PFSK-1 (cell line): Measurements from ENCODE around the gene RECQL5.

Experiments used
- FOXP2 ChIP-seq: optimal IDR thresholded peaks from 2 replicates; pipeline ENCODE3; 2011; ENCODE audit warnings: borderline replicate concordance, control low read depth, inconsistent platforms; ENCODE audit not compliant: insufficient read depth; ENCODE audit errors: extremely low read length, extremely low read depth
- POLR2AphosphoS5 ChIP-seq: IDR thresholded peaks from 2 replicates; pipeline ENCODE4 v1.6.1; 2012; ENCODE audit warnings: low read depth, mild to moderate bottlenecking, control low read depth, low read length, moderate library complexity
- SIN3A ChIP-seq: IDR thresholded peaks from 2 replicates; pipeline ENCODE4 v1.6.1; 2012; ENCODE audit warnings: mild to moderate bottlenecking, low read length, moderate library complexity, borderline replicate concordance; ENCODE audit not compliant: insufficient read depth
- TAF1 ChIP-seq: IDR thresholded peaks from 2 replicates; pipeline ENCODE4 v1.6.1; 2012; ENCODE audit warnings: low read length, control low read depth, borderline replicate concordance; ENCODE audit not compliant: insufficient read depth
- TF ChIP-seq, protein P1 (sequence below), 2 experiments: IDR thresholded peaks; 2 replicates each; pipeline versions ENCODE4 v1.6.1 to v1.8.0; 2011 to 2012; ENCODE audit warnings: low read depth in 2 of 2, low read length in 2 of 2, control low read depth in 1 of 2, inconsistent platforms in 1 of 2, mild to moderate bottlenecking in 1 of 2, moderate library complexity in 1 of 2; ENCODE audit not compliant: insufficient read depth in 1 of 2

RECQL5 gene

DNA sequence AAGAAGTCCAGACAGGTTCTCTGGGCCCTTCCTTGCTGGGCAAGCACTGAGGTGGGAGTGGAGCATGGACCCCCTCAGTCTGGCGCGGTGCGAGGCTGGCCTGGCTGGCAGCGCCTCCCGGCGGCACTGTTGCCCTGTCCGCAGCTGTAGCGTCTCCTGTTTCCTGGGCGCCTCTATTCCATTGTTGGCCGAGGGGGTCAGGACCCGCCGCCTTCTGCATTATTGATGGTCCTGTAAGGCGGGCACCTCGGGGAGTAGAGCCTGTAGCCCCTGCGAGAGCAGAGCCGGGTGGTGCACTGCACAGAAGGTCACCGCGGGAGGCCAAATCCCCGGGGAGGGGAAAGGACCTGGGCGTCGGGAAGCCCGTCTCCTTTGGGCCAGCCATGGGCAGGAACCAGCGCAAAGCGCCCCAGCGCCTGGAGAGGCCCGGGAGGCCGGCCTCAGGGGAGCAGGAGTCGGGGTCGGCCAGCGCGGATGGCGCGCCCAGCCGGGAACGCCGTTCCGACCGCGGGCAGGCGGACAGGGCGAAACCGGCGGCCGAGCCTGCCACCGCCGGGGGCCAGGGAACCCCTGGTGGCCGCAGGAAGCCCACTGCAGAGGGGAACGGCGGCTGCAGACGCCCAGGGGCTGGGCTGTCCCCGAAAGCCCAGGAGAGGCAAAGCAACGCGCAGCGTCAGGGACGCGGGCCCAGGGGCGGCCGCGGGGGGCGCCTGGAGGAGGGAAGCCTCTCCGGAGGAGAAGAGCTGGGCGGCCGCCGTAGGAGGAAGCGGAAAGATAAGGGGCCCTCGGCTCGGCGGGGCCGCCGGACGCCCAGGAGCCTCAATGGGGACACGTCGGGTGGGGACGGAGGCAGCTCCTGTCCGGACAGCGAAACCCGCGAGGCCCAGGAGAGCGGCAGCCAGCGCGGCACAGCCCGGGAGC lies 79.0 kb downstream of the RECQL5 start, which contains the start of gene MYO15B:
TSS of gene MYO15B (plus strand) at position 126 of the 921 bp plus-strand sequence. CDS start at position 384, 258 bp downstream.
- no peak for TF ChIP-seq TAF1
- TF ChIP-seq, protein P1, sequence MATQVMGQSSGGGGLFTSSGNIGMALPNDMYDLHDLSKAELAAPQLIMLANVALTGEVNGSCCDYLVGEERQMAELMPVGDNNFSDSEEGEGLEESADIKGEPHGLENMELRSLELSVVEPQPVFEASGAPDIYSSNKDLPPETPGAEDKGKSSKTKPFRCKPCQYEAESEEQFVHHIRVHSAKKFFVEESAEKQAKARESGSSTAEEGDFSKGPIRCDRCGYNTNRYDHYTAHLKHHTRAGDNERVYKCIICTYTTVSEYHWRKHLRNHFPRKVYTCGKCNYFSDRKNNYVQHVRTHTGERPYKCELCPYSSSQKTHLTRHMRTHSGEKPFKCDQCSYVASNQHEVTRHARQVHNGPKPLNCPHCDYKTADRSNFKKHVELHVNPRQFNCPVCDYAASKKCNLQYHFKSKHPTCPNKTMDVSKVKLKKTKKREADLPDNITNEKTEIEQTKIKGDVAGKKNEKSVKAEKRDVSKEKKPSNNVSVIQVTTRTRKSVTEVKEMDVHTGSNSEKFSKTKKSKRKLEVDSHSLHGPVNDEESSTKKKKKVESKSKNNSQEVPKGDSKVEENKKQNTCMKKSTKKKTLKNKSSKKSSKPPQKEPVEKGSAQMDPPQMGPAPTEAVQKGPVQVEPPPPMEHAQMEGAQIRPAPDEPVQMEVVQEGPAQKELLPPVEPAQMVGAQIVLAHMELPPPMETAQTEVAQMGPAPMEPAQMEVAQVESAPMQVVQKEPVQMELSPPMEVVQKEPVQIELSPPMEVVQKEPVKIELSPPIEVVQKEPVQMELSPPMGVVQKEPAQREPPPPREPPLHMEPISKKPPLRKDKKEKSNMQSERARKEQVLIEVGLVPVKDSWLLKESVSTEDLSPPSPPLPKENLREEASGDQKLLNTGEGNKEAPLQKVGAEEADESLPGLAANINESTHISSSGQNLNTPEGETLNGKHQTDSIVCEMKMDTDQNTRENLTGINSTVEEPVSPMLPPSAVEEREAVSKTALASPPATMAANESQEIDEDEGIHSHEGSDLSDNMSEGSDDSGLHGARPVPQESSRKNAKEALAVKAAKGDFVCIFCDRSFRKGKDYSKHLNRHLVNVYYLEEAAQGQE (IDR thresholded peaks at IDR 0.05; ENCODE audit: insufficient read depth in 1 of 2, low read depth in 2 of 2, low read length in 2 of 2): no peak
- TF ChIP-seq SIN3A: no peak
- no peak for TF ChIP-seq FOXP2
- TF ChIP-seq POLR2AphosphoS5: no peak

GRCh38 chr17:75584849-75585175 lies 82.1 kb downstream of the RECQL5 start:
- TF ChIP-seq FOXP2 (no peak), POLR2AphosphoS5 (no peak), SIN3A (no peak), TAF1 (no peak)
- TF ChIP-seq, protein P1 (IDR thresholded peaks at IDR 0.05; ENCODE audit: insufficient read depth in 1 of 2, low read depth in 2 of 2, low read length in 2 of 2): no peak
